ACHN (cell line): Measurements from ENCODE around the gene ZNHIT3.
"Not testable (repeated sequence)": the region's sequence is repeated elsewhere in the genome, so short reads cannot be mapped to it uniquely, and the experiment has no call there.

ENCODE experiments used
- DNase-seq: peaks from one replicate; pipeline ENCODE4 v3.0.0-alpha.2; 2015
- in situ Hi-C: cut with HindIII; loops from 2 replicates; pipeline ENCODE4 v1.10.0; 2017; ENCODE audit warnings: low sequenced_read_pairs, low pct_ligation_motif_present, low pct_unique_long_range_greater_than_20kb

Gene ZNHIT3

GRCh38 chr17:36486204-36487194 lies at the start of gene ZNHIT3:
Gene ZNHIT3, plus strand, starts transcription at chr17:36486681. Its CDS starts 19 bp downstream, at chr17:36486700.
- in situ Hi-C loops: no loop called here
- peak; percentile 94 for DNase-seq

GRCh38 chr17:36441792-36442191 lies 44.7 kb upstream of the ZNHIT3 start:
- DNase-seq, in situ Hi-C loops: not testable (repeated sequence)

- DNase-seq: no peak
These were observed 42.7 kb upstream of the ZNHIT3 start for GRCh38 chr17:36443777-36444176.

GRCh38 chr17:36449997-36450396 lies 36.5 kb upstream of the ZNHIT3 start:
- in situ Hi-C loops, DNase-seq: not testable (repeated sequence)

More at GRCh38 chr17:36443777-36444176, 42.7 kb upstream of the ZNHIT3 start:
- in situ Hi-C loops: no loop called here

- DNase-seq, in situ Hi-C loops: not testable (repeated sequence)
These were observed 33.6 kb upstream of the ZNHIT3 start for GRCh38 chr17:36452888-36453287.

- DNase-seq, in situ Hi-C loops: not testable (repeated sequence)
These were observed 28.8 kb upstream of the ZNHIT3 start for GRCh38 chr17:36457701-36458100.

GRCh38 chr17:36459045-36459444 lies 27.4 kb upstream of the ZNHIT3 start:
- DNase-seq: no peak
- in situ Hi-C loops: no loop called here

GRCh38 chr17:36459601-36460000 lies 26.9 kb upstream of the ZNHIT3 start:
- in situ Hi-C loops: no loop called here
- no peak for DNase-seq

- DNase-seq: no peak
- in situ Hi-C loops: no loop called here
These were observed 26.1 kb upstream of the ZNHIT3 start for GRCh38 chr17:36460265-36460937.

- in situ Hi-C loops: no loop called here
- DNase-seq: no peak
These were observed 25.0 kb upstream of the ZNHIT3 start for GRCh38 chr17:36461330-36462110.

- DNase-seq: peak; percentile 85
- in situ Hi-C loops: no loop called here
These were observed 22.3 kb upstream of the ZNHIT3 start for GRCh38 chr17:36463916-36464764.

GRCh38 chr17:36464765-36465088 lies 21.8 kb upstream of the ZNHIT3 start:
- no peak for DNase-seq
- in situ Hi-C loops: no loop called here

GRCh38 chr17:36468903-36469635 lies 17.4 kb upstream of the ZNHIT3 start:
- in situ Hi-C loops: no loop called here
- peak; percentile 9 for DNase-seq

- no peak for DNase-seq
- in situ Hi-C loops: no loop called here
These were observed 16.7 kb upstream of the ZNHIT3 start for GRCh38 chr17:36469733-36470132.

- DNase-seq: no peak
- in situ Hi-C loops: no loop called here
These were observed 16.0 kb upstream of the ZNHIT3 start for GRCh38 chr17:36470499-36470898.

GRCh38 chr17:36474571-36474970 lies 11.9 kb upstream of the ZNHIT3 start:
- in situ Hi-C loops: no loop called here
- DNase-seq: no peak

GRCh38 chr17:36475346-36475970 lies 11.0 kb upstream of the ZNHIT3 start:
- in situ Hi-C loops: no loop called here
- DNase-seq: no peak
